ENCODE data around the gene CIT. TPM values are rescaled to one million over a fixed set of nuclear protein-coding genes. Genes with fewer than 3 reads are reported as not detected.

CIT gene, protein sequence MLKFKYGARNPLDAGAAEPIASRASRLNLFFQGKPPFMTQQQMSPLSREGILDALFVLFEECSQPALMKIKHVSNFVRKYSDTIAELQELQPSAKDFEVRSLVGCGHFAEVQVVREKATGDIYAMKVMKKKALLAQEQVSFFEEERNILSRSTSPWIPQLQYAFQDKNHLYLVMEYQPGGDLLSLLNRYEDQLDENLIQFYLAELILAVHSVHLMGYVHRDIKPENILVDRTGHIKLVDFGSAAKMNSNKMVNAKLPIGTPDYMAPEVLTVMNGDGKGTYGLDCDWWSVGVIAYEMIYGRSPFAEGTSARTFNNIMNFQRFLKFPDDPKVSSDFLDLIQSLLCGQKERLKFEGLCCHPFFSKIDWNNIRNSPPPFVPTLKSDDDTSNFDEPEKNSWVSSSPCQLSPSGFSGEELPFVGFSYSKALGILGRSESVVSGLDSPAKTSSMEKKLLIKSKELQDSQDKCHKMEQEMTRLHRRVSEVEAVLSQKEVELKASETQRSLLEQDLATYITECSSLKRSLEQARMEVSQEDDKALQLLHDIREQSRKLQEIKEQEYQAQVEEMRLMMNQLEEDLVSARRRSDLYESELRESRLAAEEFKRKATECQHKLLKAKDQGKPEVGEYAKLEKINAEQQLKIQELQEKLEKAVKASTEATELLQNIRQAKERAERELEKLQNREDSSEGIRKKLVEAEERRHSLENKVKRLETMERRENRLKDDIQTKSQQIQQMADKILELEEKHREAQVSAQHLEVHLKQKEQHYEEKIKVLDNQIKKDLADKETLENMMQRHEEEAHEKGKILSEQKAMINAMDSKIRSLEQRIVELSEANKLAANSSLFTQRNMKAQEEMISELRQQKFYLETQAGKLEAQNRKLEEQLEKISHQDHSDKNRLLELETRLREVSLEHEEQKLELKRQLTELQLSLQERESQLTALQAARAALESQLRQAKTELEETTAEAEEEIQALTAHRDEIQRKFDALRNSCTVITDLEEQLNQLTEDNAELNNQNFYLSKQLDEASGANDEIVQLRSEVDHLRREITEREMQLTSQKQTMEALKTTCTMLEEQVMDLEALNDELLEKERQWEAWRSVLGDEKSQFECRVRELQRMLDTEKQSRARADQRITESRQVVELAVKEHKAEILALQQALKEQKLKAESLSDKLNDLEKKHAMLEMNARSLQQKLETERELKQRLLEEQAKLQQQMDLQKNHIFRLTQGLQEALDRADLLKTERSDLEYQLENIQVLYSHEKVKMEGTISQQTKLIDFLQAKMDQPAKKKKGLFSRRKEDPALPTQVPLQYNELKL (N-terminal part only)
- 1 to 10 TPM in 1 of 2 donors, under 1 TPM in 1; 0.95 to 2.3 TPM for total RNA-seq

DNA sequence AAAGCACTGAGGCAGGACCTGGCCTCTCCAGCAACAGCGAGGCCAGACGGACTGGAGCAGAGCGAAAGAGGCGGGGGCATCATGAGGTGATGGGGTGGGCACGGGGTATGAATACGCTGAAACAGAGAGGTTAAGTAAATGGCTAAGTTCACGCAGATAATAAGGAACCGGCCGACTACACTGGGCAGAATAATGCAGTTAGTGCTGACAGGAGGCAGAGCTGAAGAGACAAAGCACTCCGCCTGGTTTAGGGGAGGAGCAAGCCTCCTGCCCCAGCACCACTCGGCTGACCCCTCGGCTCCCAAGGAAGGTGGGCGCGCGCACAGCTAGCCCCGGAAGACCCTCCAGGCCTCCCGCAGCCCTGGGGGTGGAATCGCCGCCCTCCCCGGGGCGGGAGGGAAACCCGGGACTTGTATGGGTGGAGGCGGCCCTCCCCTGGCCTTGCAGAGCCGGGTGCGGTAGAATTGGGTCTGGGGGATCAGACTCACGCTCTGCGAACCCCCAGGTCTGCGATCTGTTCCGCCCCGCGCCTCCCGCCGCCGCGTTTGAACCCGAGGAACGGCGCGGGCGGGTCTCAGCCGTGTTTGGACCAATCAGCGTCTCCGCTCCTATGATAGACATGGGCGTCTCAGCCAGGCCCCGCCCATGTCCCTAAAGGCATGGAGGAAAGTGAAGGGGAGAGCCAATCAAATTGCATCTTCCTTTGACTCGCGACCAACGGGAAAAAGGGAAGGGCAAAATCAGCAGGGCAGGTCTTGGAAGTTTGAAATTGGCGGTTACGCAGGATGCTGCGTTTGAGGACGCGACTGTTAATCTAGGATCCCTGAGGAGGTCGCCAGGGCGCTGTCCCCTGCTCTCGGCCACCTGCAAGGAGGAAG lies at the start of gene CIT:
Gene CIT (minus strand): TSS at position 560 of the 878 bp plus-strand sequence. CDS start 1,152 bp downstream, outside the sequence.
- H3K36me3 ChIP-seq, result no peaks in the 10 kb centered on the region
- DNase-seq (ENCODE audit: low spot score) (peak; percentile 49), ATAC-seq (ENCODE audit: insufficient number of reproducible peaks, low FRiP score, low read depth) (peak; percentile 92)
- H3K27ac ChIP-seq, result no peak within 1 kb of the TSS
- TF ChIP-seq, protein P1, sequence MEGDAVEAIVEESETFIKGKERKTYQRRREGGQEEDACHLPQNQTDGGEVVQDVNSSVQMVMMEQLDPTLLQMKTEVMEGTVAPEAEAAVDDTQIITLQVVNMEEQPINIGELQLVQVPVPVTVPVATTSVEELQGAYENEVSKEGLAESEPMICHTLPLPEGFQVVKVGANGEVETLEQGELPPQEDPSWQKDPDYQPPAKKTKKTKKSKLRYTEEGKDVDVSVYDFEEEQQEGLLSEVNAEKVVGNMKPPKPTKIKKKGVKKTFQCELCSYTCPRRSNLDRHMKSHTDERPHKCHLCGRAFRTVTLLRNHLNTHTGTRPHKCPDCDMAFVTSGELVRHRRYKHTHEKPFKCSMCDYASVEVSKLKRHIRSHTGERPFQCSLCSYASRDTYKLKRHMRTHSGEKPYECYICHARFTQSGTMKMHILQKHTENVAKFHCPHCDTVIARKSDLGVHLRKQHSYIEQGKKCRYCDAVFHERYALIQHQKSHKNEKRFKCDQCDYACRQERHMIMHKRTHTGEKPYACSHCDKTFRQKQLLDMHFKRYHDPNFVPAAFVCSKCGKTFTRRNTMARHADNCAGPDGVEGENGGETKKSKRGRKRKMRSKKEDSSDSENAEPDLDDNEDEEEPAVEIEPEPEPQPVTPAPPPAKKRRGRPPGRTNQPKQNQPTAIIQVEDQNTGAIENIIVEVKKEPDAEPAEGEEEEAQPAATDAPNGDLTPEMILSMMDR (IDR thresholded peaks at IDR 0.05), result no peak
- no peaks in the 10 kb centered on the region for H3K9me3 ChIP-seq
- no peaks in the 10 kb centered on the region for H3K27me3 ChIP-seq (replicated peaks; ENCODE audit: insufficient read depth)
- H3K4me1 ChIP-seq (ENCODE audit: control insufficient read depth in 1 of 2, low read depth in 2 of 2), result peaks cover 0 to 6% of the 10 kb centered on the region in 2 donors
- H3K4me3 ChIP-seq, result peak within 1 kb of the TSS; percentile 78

DNA sequence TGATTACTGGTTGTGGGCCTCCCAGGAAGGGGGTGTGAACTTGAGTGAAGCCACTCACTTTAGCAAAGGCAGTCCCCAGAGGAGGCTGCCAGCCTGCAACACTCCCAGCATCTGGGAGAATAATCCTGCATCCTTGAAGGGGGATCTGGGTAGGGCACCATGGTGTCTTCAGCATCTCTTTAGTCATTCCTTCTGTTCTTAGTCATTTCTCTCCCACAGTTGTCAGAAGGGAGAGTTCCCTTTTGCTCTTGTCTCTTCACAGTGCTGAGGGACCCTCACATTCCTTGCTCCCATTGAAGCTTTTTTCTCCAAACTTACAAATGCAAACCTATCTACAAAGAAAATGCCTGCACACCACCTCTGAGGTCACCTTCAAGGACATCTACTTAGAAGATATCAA lies 48.1 kb upstream of the CIT start:
- DNase-seq (ENCODE audit: low spot score), result no peak
- H3K36me3 ChIP-seq, result no peaks in the 10 kb centered on the region
- no peaks in the 10 kb centered on the region for H3K9me3 ChIP-seq
- no peak for ATAC-seq (ENCODE audit: insufficient number of reproducible peaks, low FRiP score, low read depth)
- no peaks in the 10 kb centered on the region for H3K27me3 ChIP-seq (replicated peaks; ENCODE audit: insufficient read depth)
- TF ChIP-seq, protein P1 (IDR thresholded peaks at IDR 0.05), result no peak
- H3K4me1 ChIP-seq (ENCODE audit: control insufficient read depth in 1 of 2, low read depth in 2 of 2), result no peaks in the 10 kb centered on the region
- H3K4me3 ChIP-seq, result no peak overlapping the region
- H3K27ac ChIP-seq, result no peak overlapping the region

DNA sequence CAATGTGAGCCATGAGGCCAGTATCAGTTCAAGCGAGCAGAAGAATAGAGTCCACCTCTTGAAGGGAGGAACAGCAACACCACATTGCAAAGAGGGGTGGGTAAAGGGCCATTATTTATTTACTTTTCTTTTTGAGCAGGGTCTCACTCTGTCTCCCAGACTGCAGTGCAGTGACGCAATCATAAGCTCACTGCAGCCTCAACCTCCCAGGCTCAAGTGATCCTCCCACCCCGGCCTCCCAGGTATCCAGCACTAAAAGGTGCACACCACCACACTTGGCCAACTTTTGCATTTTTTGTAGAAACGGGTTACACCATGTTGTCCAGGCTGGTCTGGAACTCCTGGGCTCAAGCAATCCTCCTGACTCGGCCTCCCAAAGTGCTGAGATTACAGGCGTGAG lies 42.9 kb upstream of the CIT start:
- Histone ChIP-seq H3K9me3 (no peaks in the 10 kb centered on the region), H3K27me3 (replicated peaks; ENCODE audit: insufficient read depth) (no peaks in the 10 kb centered on the region), H3K4me3 (no peak overlapping the region), H3K36me3 (no peaks in the 10 kb centered on the region), H3K4me1 (ENCODE audit: control insufficient read depth in 1 of 2, low read depth in 2 of 2) (no peaks in the 10 kb centered on the region), H3K27ac (no peak overlapping the region)
- no peak for ATAC-seq (ENCODE audit: insufficient number of reproducible peaks, low FRiP score, low read depth)
- no peak for DNase-seq (ENCODE audit: low spot score)
- TF ChIP-seq, protein P1 (IDR thresholded peaks at IDR 0.05), result no peak

DNA sequence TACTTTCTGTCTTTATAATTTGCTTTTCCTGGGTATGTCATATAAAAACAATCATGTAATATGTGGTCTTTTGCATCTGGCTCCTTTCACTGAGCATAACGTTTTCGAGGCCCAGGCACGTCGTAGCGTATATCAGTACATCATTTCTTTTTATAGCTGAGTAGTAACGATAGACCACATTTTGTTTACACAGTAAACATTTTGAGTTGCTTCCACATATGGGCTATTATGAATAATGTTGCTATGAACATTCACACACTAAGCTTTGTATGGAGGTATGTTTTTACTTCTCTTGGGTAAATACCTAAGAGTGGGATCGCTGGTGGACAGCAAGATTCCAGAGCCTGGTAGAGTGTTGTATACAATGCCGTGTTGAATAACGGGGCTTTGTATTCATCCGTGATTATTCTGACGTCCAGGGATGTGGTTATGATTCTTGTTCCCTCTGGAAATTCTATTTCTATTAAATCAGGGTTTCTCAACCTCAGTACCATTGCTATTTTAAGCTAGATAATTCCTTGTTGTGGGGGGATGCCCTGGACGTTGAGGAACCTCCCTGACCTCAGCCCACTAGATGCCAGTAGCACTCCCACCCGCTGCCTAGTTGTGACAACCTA lies 38.9 kb upstream of the CIT start:
- no peaks in the 10 kb centered on the region for H3K36me3 ChIP-seq
- no peak overlapping the region for H3K27ac ChIP-seq
- TF ChIP-seq, protein P1 (IDR thresholded peaks at IDR 0.05), result no peak
- H3K4me3 ChIP-seq, result no peak overlapping the region
- no peak for DNase-seq (ENCODE audit: low spot score)
- no peak for ATAC-seq (ENCODE audit: insufficient number of reproducible peaks, low FRiP score, low read depth)
- H3K27me3 ChIP-seq (replicated peaks; ENCODE audit: insufficient read depth), result no peaks in the 10 kb centered on the region
- H3K9me3 ChIP-seq, result no peaks in the 10 kb centered on the region
- no peaks in the 10 kb centered on the region for H3K4me1 ChIP-seq (ENCODE audit: control insufficient read depth in 1 of 2, low read depth in 2 of 2)
